ENCODE results near the gene C1QTNF9. TPM values are rescaled to one million over a fixed set of nuclear protein-coding genes. Genes with fewer than 3 reads are reported as not detected.

Gene C1QTNF9
- polyA plus RNA-seq, 1 donor (not counting 4 experiments of a cell fraction or from before 2014, with no cell fraction given) = not detected

GRCh38 chr13:24306632-24307031, 2.7 kb upstream of the C1QTNF9 start:
- no peak for FAIRE-seq

DNA sequence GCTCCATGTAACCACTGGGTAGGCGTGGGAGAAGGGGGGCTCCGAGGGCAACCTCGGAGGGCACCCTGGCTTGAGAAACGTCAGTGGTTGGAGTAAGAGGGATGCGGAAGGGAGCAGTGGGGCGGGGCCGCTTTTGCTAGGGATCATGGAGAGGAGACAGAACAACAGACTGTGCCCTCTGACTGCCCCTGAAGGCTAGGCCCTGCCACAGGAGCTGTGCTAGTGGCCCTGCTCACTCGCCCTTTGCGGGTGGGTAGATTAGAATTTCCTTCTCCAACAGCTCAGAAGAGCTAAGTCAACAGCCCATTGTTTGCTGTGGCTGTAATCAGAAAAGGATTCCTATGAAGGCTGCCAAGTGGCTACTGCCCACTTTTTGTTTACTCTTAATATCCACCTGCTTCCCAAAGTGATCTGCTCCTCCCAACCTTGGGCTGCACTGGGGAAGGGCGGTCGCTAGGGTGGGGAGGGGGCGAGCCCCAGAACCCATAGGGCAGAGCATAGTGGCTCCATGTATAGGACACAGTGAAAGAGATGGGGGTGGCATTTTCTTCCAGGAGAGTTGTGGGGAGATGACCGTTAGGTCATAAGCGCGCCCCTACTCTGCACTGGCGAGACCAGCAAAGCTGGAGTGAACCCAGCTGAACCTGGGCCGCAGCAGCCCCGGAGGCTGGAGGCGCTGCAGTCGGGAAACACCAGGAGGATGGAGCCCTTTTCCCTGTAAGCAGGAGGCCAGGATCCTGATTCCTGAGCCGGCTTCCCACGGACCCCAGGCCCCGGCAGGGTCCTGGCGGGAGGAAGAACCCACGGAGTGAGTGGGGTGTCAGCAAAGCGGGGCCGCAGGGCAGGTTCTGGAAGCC, 1.9 kb upstream of the C1QTNF9 start:
- no peak overlapping the region for H3K4me3 ChIP-seq (ENCODE audit: control insufficient read depth in 2 of 3, extremely low read depth in 1 of 3, insufficient read depth in 2 of 3, low read depth in 1 of 3, low read length in 3 of 3)
- no peaks in the 10 kb centered on the region for H4K20me1 ChIP-seq (ENCODE audit: control insufficient read depth, extremely low read depth, insufficient read depth, low read length)
- no peak overlapping the region for H2AFZ ChIP-seq (ENCODE audit: control insufficient read depth, low read length)
- no peaks in the 10 kb centered on the region for H3K79me2 ChIP-seq (ENCODE audit: control insufficient read depth, insufficient read depth, low read length)
- H3K27me3 ChIP-seq (ENCODE audit: control insufficient read depth, extremely low read depth, insufficient read depth, low read length) = no peaks in the 10 kb centered on the region
- H3K9ac ChIP-seq (ENCODE audit: control insufficient read depth, extremely low read depth, insufficient read depth, low read length) = no peak overlapping the region
- DNase-seq (ENCODE audit: low read depth, low spot score) = no peak
- no peaks in the 10 kb centered on the region for H3K9me3 ChIP-seq (ENCODE audit: control insufficient read depth, low read depth, low read length)
- no peaks in the 10 kb centered on the region for H3K36me3 ChIP-seq (ENCODE audit: control insufficient read depth in 2 of 2, extremely low read depth in 1 of 2, insufficient read depth in 2 of 2, low read length in 2 of 2)
- H3K9me1 ChIP-seq (ENCODE audit: control insufficient read depth, extremely low read depth, insufficient read depth, low read length) = no peaks in the 10 kb centered on the region
- no peak overlapping the region for H3K4me2 ChIP-seq (ENCODE audit: control insufficient read depth, extremely low read depth, insufficient read depth, low read depth, low read length)
- H3K4me1 ChIP-seq (ENCODE audit: control insufficient read depth, extremely low read depth, insufficient read depth, low read length) = no peaks in the 10 kb centered on the region
- dilution Hi-C loops (cut with MboI; ENCODE audit: extremely low pct_ligation_motif_present, low sequenced_read_pairs) = no loop called here
- no peak overlapping the region for H3K27ac ChIP-seq (ENCODE audit: control insufficient read depth, insufficient read depth, low read length)
- TF ChIP-seq, protein P1, sequence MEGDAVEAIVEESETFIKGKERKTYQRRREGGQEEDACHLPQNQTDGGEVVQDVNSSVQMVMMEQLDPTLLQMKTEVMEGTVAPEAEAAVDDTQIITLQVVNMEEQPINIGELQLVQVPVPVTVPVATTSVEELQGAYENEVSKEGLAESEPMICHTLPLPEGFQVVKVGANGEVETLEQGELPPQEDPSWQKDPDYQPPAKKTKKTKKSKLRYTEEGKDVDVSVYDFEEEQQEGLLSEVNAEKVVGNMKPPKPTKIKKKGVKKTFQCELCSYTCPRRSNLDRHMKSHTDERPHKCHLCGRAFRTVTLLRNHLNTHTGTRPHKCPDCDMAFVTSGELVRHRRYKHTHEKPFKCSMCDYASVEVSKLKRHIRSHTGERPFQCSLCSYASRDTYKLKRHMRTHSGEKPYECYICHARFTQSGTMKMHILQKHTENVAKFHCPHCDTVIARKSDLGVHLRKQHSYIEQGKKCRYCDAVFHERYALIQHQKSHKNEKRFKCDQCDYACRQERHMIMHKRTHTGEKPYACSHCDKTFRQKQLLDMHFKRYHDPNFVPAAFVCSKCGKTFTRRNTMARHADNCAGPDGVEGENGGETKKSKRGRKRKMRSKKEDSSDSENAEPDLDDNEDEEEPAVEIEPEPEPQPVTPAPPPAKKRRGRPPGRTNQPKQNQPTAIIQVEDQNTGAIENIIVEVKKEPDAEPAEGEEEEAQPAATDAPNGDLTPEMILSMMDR (optimal IDR thresholded peaks at IDR 0.05 in 1 of 3, IDR thresholded peaks at IDR 0.05 in 1 of 3, conservative IDR thresholded peaks at IDR 0.05 in 1 of 3; ENCODE audit: extremely low read depth in 1 of 3, insufficient read depth in 2 of 3, low read length in 3 of 3) = no peak
- no peak for TF ChIP-seq EZH2 (IDR thresholded peaks at IDR 0.05; ENCODE audit: low read length)
- no peak for FAIRE-seq

More at GRCh38 chr13:24306632-24307031, 2.7 kb upstream of the C1QTNF9 start:
- Histone ChIP-seq H3K27me3 (ENCODE audit: control insufficient read depth, extremely low read depth, insufficient read depth, low read length) (no peaks in the 10 kb centered on the region), H3K9ac (ENCODE audit: control insufficient read depth, extremely low read depth, insufficient read depth, low read length) (no peak overlapping the region), H3K79me2 (ENCODE audit: control insufficient read depth, insufficient read depth, low read length) (no peaks in the 10 kb centered on the region), H3K36me3 (ENCODE audit: control insufficient read depth in 2 of 2, extremely low read depth in 1 of 2, insufficient read depth in 2 of 2, low read length in 2 of 2) (no peaks in the 10 kb centered on the region), H4K20me1 (ENCODE audit: control insufficient read depth, extremely low read depth, insufficient read depth, low read length) (no peaks in the 10 kb centered on the region), H2AFZ (ENCODE audit: control insufficient read depth, low read length) (no peak overlapping the region), H3K9me3 (ENCODE audit: control insufficient read depth, low read depth, low read length) (no peaks in the 10 kb centered on the region), H3K27ac (ENCODE audit: control insufficient read depth, insufficient read depth, low read length) (no peak overlapping the region), H3K4me1 (ENCODE audit: control insufficient read depth, extremely low read depth, insufficient read depth, low read length) (no peaks in the 10 kb centered on the region), H3K9me1 (ENCODE audit: control insufficient read depth, extremely low read depth, insufficient read depth, low read length) (no peaks in the 10 kb centered on the region), H3K4me3 (ENCODE audit: control insufficient read depth in 2 of 3, extremely low read depth in 1 of 3, insufficient read depth in 2 of 3, low read depth in 1 of 3, low read length in 3 of 3) (no peak overlapping the region), H3K4me2 (ENCODE audit: control insufficient read depth, extremely low read depth, insufficient read depth, low read depth, low read length) (no peak overlapping the region)
- dilution Hi-C loops (cut with MboI; ENCODE audit: extremely low pct_ligation_motif_present, low sequenced_read_pairs) = no loop called here
- TF ChIP-seq, protein P1 (optimal IDR thresholded peaks at IDR 0.05 in 1 of 3, IDR thresholded peaks at IDR 0.05 in 1 of 3, conservative IDR thresholded peaks at IDR 0.05 in 1 of 3; ENCODE audit: extremely low read depth in 1 of 3, insufficient read depth in 2 of 3, low read length in 3 of 3) = no peak
- TF ChIP-seq EZH2 (IDR thresholded peaks at IDR 0.05; ENCODE audit: low read length) = no peak
- no peak for DNase-seq (ENCODE audit: low read depth, low spot score)
